PC-3 (cell line): ENCODE measurements around the gene MMP27.

Experiments
- CTCF ChIP-seq: fragments of 300-600 bp; sonication (generic); conservative IDR thresholded peaks from 2 replicates; pipeline ENCODE4 v1.5.1; 2017; ENCODE audit warnings: antibody characterized with exemption, low read depth, mild to moderate bottlenecking, low read length
- EZH2 ChIP-seq: fragments of 300-600 bp; sonication (generic); IDR thresholded peaks from one replicate; pipeline ENCODE4 v1.6.1; 2017; ENCODE audit warnings: antibody characterized with exemption, mild to moderate bottlenecking, low read length; ENCODE audit not compliant: unreplicated experiment
- EZH2phosphoT487 ChIP-seq: fragments of 300-600 bp; sonication (generic); IDR thresholded peaks from 2 replicates; pipeline ENCODE4 v1.6.1; 2018; ENCODE audit warnings: mild to moderate bottlenecking, antibody characterized with exemption, low read length, borderline replicate concordance

GRCh38 chr11:102680945-102681344, 24.6 kb downstream of the MMP27 start:
- TF ChIP-seq CTCF (no peak), EZH2 (no peak), EZH2phosphoT487 (no peak)
